GM23338 (cell line): Measurements from ENCODE around the gene TRPC4AP. TPM values are rescaled to one million over a fixed set of nuclear protein-coding genes. Genes with fewer than 3 reads are reported as not detected.

ENCODE experiments used
- ATAC-seq: fragments of 200-7000 bp; cut with Tn5 transposase; 3 replicates; pipeline ENCODE4 v1.9.1; 2020
- DNase-seq: peaks from one replicate; pipeline ENCODE4 v3.0.0-alpha.2; 2015; ENCODE audit warnings: low spot score
- H2AFZ ChIP-seq: fragments of 200-600 bp; sonication (generic); 2 replicates; pipeline ENCODE4 v1.8.0; 2016; ENCODE audit warnings: antibody characterized with exemption, mild to moderate bottlenecking, moderate library complexity
- H3F3A ChIP-seq: fragments of 200-600 bp; sonication (generic); replicated peaks from 2 replicates; pipeline ENCODE4 v1.8.0; 2017; ENCODE audit warnings: antibody characterized with exemption, mixed run types, low read depth
- H3K27ac ChIP-seq: fragments of 200-600 bp; sonication (generic); 2 replicates; pipeline ENCODE4 v1.6.1; 2016; ENCODE audit warnings: low read depth
- H3K27me3 ChIP-seq: fragments of 200-600 bp; sonication (generic); 2 replicates; pipeline ENCODE4 v1.8.0; 2016; ENCODE audit warnings: mild to moderate bottlenecking, mixed run types, moderate library complexity; ENCODE audit not compliant: insufficient read depth
- H3K36me3 ChIP-seq: fragments of 200-600 bp; sonication (generic); 2 replicates; pipeline ENCODE4 v1.8.0; 2016; ENCODE audit warnings: mild to moderate bottlenecking; ENCODE audit not compliant: insufficient read depth
- H3K4me1 ChIP-seq: fragments of 200-600 bp; sonication (generic); 2 replicates; pipeline ENCODE4 v1.8.0; 2016; ENCODE audit warnings: mild to moderate bottlenecking, moderate library complexity; ENCODE audit not compliant: insufficient read depth
- H3K4me2 ChIP-seq: fragments of 200-600 bp; sonication (generic); 2 replicates; pipeline ENCODE4 v1.7.1; 2017; ENCODE audit warnings: mixed run types
- H3K4me3 ChIP-seq: fragments of 200-600 bp; sonication (generic); 2 replicates; pipeline ENCODE4 v1.6.1; 2016; ENCODE audit warnings: mixed run types
- H3K79me2 ChIP-seq: fragments of 200-600 bp; sonication (generic); replicated peaks from 2 replicates; pipeline ENCODE4 v1.8.0; 2017; ENCODE audit warnings: mild to moderate bottlenecking; ENCODE audit not compliant: insufficient read depth
- H3K9me2 ChIP-seq: fragments of 200-600 bp; sonication (generic); 2 replicates; pipeline ENCODE4 v1.8.0; 2017; ENCODE audit not compliant: insufficient read depth
- H4K20me1 ChIP-seq: fragments of 200-600 bp; sonication (generic); replicated peaks from 2 replicates; pipeline ENCODE4 v1.8.0; 2017; ENCODE audit warnings: mild to moderate bottlenecking; ENCODE audit not compliant: insufficient read depth
- H3K27ac Mint-ChIP-seq: 2 replicates; pipeline ENCODE4 v1.8.0; 2020; ENCODE audit warnings: inconsistent platforms, mild to moderate bottlenecking, moderate library complexity, mixed read lengths
- H3K27me3 Mint-ChIP-seq: 3 replicates; pipeline ENCODE4 v1.8.0; 2022; ENCODE audit warnings: low read depth, mild to moderate bottlenecking, moderate library complexity, mixed read lengths, inconsistent platforms; ENCODE audit not compliant: insufficient read depth, poor library complexity
- H3K36me3 Mint-ChIP-seq: 3 replicates; pipeline ENCODE4 v1.8.0; 2021; ENCODE audit warnings: low read depth, mild to moderate bottlenecking, inconsistent platforms, moderate library complexity, mixed read lengths
- H3K4me1 Mint-ChIP-seq: 3 replicates; pipeline ENCODE4 v1.8.0; 2020; ENCODE audit warnings: mild to moderate bottlenecking, inconsistent platforms, mixed read lengths
- H3K4me3 Mint-ChIP-seq: 3 replicates; pipeline ENCODE4 v1.8.0; 2021; ENCODE audit warnings: moderate library complexity, mild to moderate bottlenecking, inconsistent platforms, mixed read lengths
- H3K9me3 Mint-ChIP-seq: 3 replicates; pipeline ENCODE4 v1.8.0; 2020; ENCODE audit warnings: moderate library complexity, mild to moderate bottlenecking, inconsistent platforms, mixed read lengths
- EZH2 ChIP-seq: fragments of 200-600 bp; sonication (generic); IDR thresholded peaks from one replicate; pipeline ENCODE4 v1.8.0; 2017; ENCODE audit warnings: antibody characterized with exemption, mild to moderate bottlenecking, low read depth; ENCODE audit not compliant: unreplicated experiment
- EZH2phosphoT487 ChIP-seq: fragments of 200-600 bp; sonication (generic); IDR thresholded peaks from one replicate; pipeline ENCODE4 v1.8.1; 2018; ENCODE audit warnings: antibody characterized with exemption; ENCODE audit not compliant: unreplicated experiment
- NANOG ChIP-seq: IDR thresholded peaks from 2 replicates; pipeline ENCODE4 v1.6.1; 2016; ENCODE audit warnings: antibody characterized with exemption, borderline replicate concordance
- POLR2AphosphoS5 ChIP-seq: IDR thresholded peaks from 2 replicates; pipeline ENCODE4 v1.6.1; 2016; ENCODE audit warnings: antibody characterized with exemption, low read depth
- STAT1 ChIP-seq: IDR thresholded peaks from one replicate; pipeline ENCODE4 v1.6.1; 2016; ENCODE audit warnings: antibody characterized with exemption; ENCODE audit not compliant: unreplicated experiment
- ZNF114 ChIP-seq: fragments of 250-450 bp; sonication (Bioruptor Pico); IDR thresholded peaks from 2 replicates; pipeline ENCODE4 v1.5.0; 2020; ENCODE audit warnings: mild to moderate bottlenecking, moderate library complexity
- ZNF331 ChIP-seq: fragments of 250-450 bp; sonication (Bioruptor Pico); IDR thresholded peaks from 2 replicates; pipeline ENCODE4 v1.5.0; 2020; ENCODE audit warnings: low read depth, mild to moderate bottlenecking, moderate library complexity
- long read RNA-seq: library from polyadenylated mRNA; unstranded; transcript quantifications from one replicate; pipeline ENCODE4 v2.0.0, GENCODE V29; 2020; ENCODE audit not compliant: unreplicated experiment
- polyA plus RNA-seq: library from polyadenylated mRNA; unstranded; fragments of >200 nt; fragmentation: Nextera tagmentation; extraction: Ambion mirVana; gene quantifications from 2 replicates; pipeline ENCODE4 v1.2.1, GENCODE V29; 2016
- total RNA-seq: library from RNA; depleted of rRNA; stranded (reverse); fragments of >200 nt; shearing (Covaris generic); gene quantifications from 2 replicates; pipeline ENCODE4 v1.2.3, GENCODE V29; 2014; rRNA removed
- TF ChIP-seq, protein P1 (sequence below), 2 experiments: fragments of 200-600 bp in 1 of 2; sonication (generic) in 1 of 2; conservative IDR thresholded peaks; 2 replicates each; pipeline versions ENCODE4 v1.5.1 to v1.6.1; 2016 to 2017; ENCODE audit warnings: antibody characterized with exemption in 2 of 2, low read depth in 2 of 2, mild to moderate bottlenecking in 2 of 2, moderate library complexity in 1 of 2
- TF ChIP-seq, protein P2 (sequence below): IDR thresholded peaks from 2 replicates; pipeline ENCODE4 v1.6.1; 2016; ENCODE audit warnings: antibody characterized with exemption
- TF ChIP-seq, protein P3 (sequence below): IDR thresholded peaks from one replicate; pipeline ENCODE4 v1.6.1; 2018; ENCODE audit warnings: antibody characterized with exemption; ENCODE audit not compliant: unreplicated experiment

The TRPC4AP gene, protein sequence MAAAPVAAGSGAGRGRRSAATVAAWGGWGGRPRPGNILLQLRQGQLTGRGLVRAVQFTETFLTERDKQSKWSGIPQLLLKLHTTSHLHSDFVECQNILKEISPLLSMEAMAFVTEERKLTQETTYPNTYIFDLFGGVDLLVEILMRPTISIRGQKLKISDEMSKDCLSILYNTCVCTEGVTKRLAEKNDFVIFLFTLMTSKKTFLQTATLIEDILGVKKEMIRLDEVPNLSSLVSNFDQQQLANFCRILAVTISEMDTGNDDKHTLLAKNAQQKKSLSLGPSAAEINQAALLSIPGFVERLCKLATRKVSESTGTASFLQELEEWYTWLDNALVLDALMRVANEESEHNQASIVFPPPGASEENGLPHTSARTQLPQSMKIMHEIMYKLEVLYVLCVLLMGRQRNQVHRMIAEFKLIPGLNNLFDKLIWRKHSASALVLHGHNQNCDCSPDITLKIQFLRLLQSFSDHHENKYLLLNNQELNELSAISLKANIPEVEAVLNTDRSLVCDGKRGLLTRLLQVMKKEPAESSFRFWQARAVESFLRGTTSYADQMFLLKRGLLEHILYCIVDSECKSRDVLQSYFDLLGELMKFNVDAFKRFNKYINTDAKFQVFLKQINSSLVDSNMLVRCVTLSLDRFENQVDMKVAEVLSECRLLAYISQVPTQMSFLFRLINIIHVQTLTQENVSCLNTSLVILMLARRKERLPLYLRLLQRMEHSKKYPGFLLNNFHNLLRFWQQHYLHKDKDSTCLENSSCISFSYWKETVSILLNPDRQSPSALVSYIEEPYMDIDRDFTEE
- total RNA-seq (74.1 and 89.5 TPM in 2 replicates), polyA plus RNA-seq (47.5 and 48.8 TPM in 2 replicates)
- long read RNA-seq, transcript TRPC4AP-201 (19 exons, 3,226 nt): major isoform, 17 of 32 reads
- long read RNA-seq, partial matches to known transcripts: 8 of 32 reads
- long read RNA-seq, other reads (novel, unspliced or antisense): 4 of 32 reads

DNA sequence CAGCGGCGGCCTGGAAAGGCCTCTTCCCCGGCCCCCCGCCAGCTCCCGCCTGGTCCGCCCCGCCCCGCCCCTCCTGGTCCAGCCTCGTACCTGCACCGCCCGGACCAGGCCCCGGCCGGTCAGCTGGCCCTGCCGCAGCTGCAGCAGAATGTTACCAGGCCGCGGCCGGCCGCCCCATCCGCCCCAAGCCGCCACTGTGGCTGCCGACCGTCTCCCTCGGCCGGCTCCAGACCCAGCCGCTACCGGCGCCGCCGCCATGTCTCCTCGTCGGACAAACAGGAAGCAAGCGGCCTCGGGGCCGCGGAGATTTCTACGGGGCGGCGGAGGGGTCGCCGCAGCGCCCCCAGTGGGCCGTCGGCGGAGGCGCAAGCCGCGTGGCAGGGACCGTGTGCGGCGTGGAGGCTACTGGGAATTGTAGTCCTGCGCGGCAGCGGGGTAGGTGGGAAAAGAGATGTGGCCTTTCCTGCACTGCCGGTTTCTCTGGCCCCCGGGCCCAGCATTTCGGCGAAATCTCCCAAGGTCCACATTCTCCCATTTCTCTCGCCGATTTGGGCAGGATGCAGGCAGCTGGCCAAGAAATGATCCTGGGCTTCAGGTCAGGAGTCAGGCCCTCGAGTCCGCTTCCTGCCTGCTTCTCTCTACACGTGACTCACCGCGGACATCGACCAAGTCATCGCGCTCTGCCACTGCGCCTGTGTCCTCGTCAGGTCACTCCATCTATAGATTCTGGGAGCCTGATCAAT lies at the start of gene TRPC4AP:
TSS of gene TRPC4AP (minus strand) at position 284 of the 743 bp plus-strand sequence. CDS start at position 258, 26 bp downstream.
- peaks cover 6% of the 10 kb centered on the region for H3F3A ChIP-seq
- H3K9me3 Mint-ChIP-seq: no peaks in the 10 kb centered on the region; the same call in 2 of the 3 replicates
- H3K27me3 Mint-ChIP-seq: peaks cover 3% of the 10 kb centered on the region
- peaks cover 45% of the 10 kb centered on the region for H3K79me2 ChIP-seq
- peak within 1 kb of the TSS; percentile 90 for H3K27ac ChIP-seq
- no peaks in the 10 kb centered on the region for H3K27me3 ChIP-seq
- ATAC-seq: peak; percentile 90
- H3K9me2 ChIP-seq: no peaks in the 10 kb centered on the region
- H4K20me1 ChIP-seq: peaks cover 14% of the 10 kb centered on the region; the same call in 1 of the 2 replicates
- H3K4me1 ChIP-seq: peaks cover 25% of the 10 kb centered on the region
- peak; percentile 93 for DNase-seq
- H3K4me2 ChIP-seq: peak within 1 kb of the TSS; percentile 95
- peaks cover 7% of the 10 kb centered on the region; the same call in 2 of the 3 replicates for H3K36me3 Mint-ChIP-seq
- peak within 1 kb of the TSS; percentile 87 for H3K4me3 ChIP-seq
- H3K4me3 Mint-ChIP-seq: peak within 1 kb of the TSS; percentile 85
- peak within 1 kb of the TSS; percentile 90 for H2AFZ ChIP-seq
- H3K4me1 Mint-ChIP-seq: peaks cover 24% of the 10 kb centered on the region
- H3K36me3 ChIP-seq: no peaks in the 10 kb centered on the region
- H3K27ac Mint-ChIP-seq: peak within 1 kb of the TSS; percentile 98
- TF ChIP-seq, protein P1, sequence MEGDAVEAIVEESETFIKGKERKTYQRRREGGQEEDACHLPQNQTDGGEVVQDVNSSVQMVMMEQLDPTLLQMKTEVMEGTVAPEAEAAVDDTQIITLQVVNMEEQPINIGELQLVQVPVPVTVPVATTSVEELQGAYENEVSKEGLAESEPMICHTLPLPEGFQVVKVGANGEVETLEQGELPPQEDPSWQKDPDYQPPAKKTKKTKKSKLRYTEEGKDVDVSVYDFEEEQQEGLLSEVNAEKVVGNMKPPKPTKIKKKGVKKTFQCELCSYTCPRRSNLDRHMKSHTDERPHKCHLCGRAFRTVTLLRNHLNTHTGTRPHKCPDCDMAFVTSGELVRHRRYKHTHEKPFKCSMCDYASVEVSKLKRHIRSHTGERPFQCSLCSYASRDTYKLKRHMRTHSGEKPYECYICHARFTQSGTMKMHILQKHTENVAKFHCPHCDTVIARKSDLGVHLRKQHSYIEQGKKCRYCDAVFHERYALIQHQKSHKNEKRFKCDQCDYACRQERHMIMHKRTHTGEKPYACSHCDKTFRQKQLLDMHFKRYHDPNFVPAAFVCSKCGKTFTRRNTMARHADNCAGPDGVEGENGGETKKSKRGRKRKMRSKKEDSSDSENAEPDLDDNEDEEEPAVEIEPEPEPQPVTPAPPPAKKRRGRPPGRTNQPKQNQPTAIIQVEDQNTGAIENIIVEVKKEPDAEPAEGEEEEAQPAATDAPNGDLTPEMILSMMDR (conservative IDR thresholded peaks at IDR 0.05; ENCODE audit: low read depth in 2 of 2): peak; percentile 75 to 84
- TF ChIP-seq, protein P2, sequence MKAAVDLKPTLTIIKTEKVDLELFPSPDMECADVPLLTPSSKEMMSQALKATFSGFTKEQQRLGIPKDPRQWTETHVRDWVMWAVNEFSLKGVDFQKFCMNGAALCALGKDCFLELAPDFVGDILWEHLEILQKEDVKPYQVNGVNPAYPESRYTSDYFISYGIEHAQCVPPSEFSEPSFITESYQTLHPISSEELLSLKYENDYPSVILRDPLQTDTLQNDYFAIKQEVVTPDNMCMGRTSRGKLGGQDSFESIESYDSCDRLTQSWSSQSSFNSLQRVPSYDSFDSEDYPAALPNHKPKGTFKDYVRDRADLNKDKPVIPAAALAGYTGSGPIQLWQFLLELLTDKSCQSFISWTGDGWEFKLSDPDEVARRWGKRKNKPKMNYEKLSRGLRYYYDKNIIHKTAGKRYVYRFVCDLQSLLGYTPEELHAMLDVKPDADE: peak; percentile 89
- TF ChIP-seq EZH2phosphoT487: no peak
- TF ChIP-seq POLR2AphosphoS5: peak; percentile 83
- TF ChIP-seq STAT1: no peak
- no peak for TF ChIP-seq ZNF114 (CRISPR knock-in tag)
- TF ChIP-seq, protein P3, sequence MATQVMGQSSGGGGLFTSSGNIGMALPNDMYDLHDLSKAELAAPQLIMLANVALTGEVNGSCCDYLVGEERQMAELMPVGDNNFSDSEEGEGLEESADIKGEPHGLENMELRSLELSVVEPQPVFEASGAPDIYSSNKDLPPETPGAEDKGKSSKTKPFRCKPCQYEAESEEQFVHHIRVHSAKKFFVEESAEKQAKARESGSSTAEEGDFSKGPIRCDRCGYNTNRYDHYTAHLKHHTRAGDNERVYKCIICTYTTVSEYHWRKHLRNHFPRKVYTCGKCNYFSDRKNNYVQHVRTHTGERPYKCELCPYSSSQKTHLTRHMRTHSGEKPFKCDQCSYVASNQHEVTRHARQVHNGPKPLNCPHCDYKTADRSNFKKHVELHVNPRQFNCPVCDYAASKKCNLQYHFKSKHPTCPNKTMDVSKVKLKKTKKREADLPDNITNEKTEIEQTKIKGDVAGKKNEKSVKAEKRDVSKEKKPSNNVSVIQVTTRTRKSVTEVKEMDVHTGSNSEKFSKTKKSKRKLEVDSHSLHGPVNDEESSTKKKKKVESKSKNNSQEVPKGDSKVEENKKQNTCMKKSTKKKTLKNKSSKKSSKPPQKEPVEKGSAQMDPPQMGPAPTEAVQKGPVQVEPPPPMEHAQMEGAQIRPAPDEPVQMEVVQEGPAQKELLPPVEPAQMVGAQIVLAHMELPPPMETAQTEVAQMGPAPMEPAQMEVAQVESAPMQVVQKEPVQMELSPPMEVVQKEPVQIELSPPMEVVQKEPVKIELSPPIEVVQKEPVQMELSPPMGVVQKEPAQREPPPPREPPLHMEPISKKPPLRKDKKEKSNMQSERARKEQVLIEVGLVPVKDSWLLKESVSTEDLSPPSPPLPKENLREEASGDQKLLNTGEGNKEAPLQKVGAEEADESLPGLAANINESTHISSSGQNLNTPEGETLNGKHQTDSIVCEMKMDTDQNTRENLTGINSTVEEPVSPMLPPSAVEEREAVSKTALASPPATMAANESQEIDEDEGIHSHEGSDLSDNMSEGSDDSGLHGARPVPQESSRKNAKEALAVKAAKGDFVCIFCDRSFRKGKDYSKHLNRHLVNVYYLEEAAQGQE: no peak
- no peak for TF ChIP-seq EZH2
- no peak for TF ChIP-seq NANOG
- TF ChIP-seq ZNF331 (CRISPR knock-in tag): no peak
